RWPE2 (cell line): ENCODE results near the gene FBXO30.

Source experiments
- ATAC-seq: fragments of 200-7000 bp; cut with Tn5 transposase; 3 replicates; pipeline ENCODE4 v1.9.1; 2021; ENCODE audit warnings: low read depth
- DNase-seq: peaks from one replicate; pipeline ENCODE4 v3.0.0-alpha.2; 2020; ENCODE audit warnings: low spot score
- H3K27ac ChIP-seq: fragments of 450-650 bp; 2 replicates; pipeline ENCODE4 v1.5.1; 2017; ENCODE audit warnings: mild to moderate bottlenecking; ENCODE audit not compliant: poor library complexity, severe bottlenecking
- H3K27me3 ChIP-seq: fragments of 250-450 bp; sonication (Bioruptor Pico); 2 replicates; pipeline ENCODE4 v1.5.1; 2021; ENCODE audit warnings: mild to moderate bottlenecking, moderate library complexity; ENCODE audit not compliant: insufficient read depth, poor library complexity, severe bottlenecking
- H3K36me3 ChIP-seq: fragments of 250-450 bp; sonication (Bioruptor Pico); 2 replicates; pipeline ENCODE4 v1.5.1; 2020; ENCODE audit warnings: low read depth, mild to moderate bottlenecking, moderate library complexity
- H3K4me1 ChIP-seq: fragments of 250-450 bp; sonication (Bioruptor Pico); 2 replicates; pipeline ENCODE4 v1.5.1; 2021; ENCODE audit warnings: mild to moderate bottlenecking, moderate library complexity; ENCODE audit not compliant: insufficient read depth, poor library complexity, severe bottlenecking
- H3K4me3 ChIP-seq: fragments of 250-450 bp; sonication (Bioruptor Pico); 2 replicates; pipeline ENCODE4 v1.5.1; 2021; ENCODE audit warnings: mild to moderate bottlenecking, moderate library complexity; ENCODE audit not compliant: severe bottlenecking
- H3K9me3 ChIP-seq: fragments of 250-450 bp; sonication (Bioruptor Pico); 2 replicates; pipeline ENCODE4 v1.5.1; 2021; ENCODE audit warnings: mild to moderate bottlenecking, moderate library complexity; ENCODE audit not compliant: severe bottlenecking
- CTCF ChIP-seq: fragments of 450-650 bp; IDR thresholded peaks from one replicate; pipeline ENCODE4 v1.5.1; 2017; ENCODE audit warnings: mild to moderate bottlenecking, moderate library complexity; ENCODE audit not compliant: poor library complexity, severe bottlenecking

FBXO30 gene

DNA sequence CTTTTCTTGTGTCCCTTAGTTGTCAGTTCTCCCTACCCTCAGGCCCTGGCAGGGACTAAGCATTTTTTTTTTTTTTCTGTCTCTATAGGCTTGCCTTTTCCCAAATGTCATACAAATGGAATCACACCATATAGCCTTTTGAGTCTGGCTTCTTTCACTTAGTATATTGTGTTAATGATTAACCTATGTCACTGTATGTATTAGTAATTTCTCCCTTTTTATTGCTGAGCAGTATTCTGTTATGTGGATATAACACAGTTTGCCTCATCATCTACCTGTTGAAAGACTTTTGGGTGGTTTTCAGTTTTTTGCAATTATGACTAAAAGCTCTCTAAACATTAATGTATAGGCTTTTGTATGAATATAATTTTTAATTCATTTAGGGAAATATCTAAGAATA lies 16.0 kb upstream of the FBXO30 start:
- Histone ChIP-seq H3K27ac (no peak overlapping the region), H3K27me3 (no peaks in the 10 kb centered on the region), H3K4me1 (no peaks in the 10 kb centered on the region), H3K4me3 (no peak overlapping the region), H3K36me3 (no peaks in the 10 kb centered on the region), H3K9me3 (no peaks in the 10 kb centered on the region)
- DNase-seq (no peak), ATAC-seq (no peak)
- no peak for TF ChIP-seq CTCF

DNA sequence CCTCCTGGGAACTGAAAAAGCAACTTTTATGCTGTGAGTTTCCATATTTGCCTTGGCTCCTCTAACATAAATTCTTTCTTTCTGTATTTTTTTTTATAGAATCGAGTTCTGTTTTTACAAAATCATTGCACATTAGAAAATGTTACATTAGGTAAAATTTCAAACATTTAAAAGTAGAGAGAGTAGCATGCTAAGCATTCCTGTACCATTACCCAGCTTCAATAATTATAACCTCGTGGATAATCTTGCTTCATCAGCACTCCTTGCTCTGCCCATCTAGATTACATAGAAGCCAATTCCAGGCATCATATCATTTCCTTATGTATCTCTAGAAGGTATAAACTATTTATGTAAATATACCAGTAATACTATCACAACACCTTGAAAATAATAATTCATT lies 15.4 kb upstream of the FBXO30 start:
- Histone ChIP-seq H3K27ac (no peak overlapping the region), H3K9me3 (no peaks in the 10 kb centered on the region), H3K4me1 (no peaks in the 10 kb centered on the region), H3K36me3 (no peaks in the 10 kb centered on the region), H3K4me3 (no peak overlapping the region), H3K27me3 (no peaks in the 10 kb centered on the region)
- DNase-seq (no peak), ATAC-seq (no peak)
- TF ChIP-seq CTCF, result no peak

GRCh38 chr6:145829102-145829501 lies 14.5 kb upstream of the FBXO30 start:
- Histone ChIP-seq H3K4me1 (no peaks in the 10 kb centered on the region), H3K27ac (no peak overlapping the region), H3K4me3 (no peak overlapping the region), H3K27me3 (no peaks in the 10 kb centered on the region), H3K36me3 (no peaks in the 10 kb centered on the region), H3K9me3 (no peaks in the 10 kb centered on the region)
- no peak for DNase-seq
- no peak for TF ChIP-seq CTCF
- no peak for ATAC-seq

- no peak overlapping the region for H3K4me3 ChIP-seq
- ATAC-seq (no peak), DNase-seq (no peak)
- no peaks in the 10 kb centered on the region for H3K9me3 ChIP-seq
- H3K36me3 ChIP-seq, result no peaks in the 10 kb centered on the region
- no peak for TF ChIP-seq CTCF
- no peaks in the 10 kb centered on the region for H3K27me3 ChIP-seq
- H3K27ac ChIP-seq, result no peak overlapping the region
- H3K4me1 ChIP-seq, result peaks cover 4% of the 10 kb centered on the region
Observed at GRCh38 chr6:145824344-145824743, 9.7 kb upstream of the FBXO30 start.

DNA sequence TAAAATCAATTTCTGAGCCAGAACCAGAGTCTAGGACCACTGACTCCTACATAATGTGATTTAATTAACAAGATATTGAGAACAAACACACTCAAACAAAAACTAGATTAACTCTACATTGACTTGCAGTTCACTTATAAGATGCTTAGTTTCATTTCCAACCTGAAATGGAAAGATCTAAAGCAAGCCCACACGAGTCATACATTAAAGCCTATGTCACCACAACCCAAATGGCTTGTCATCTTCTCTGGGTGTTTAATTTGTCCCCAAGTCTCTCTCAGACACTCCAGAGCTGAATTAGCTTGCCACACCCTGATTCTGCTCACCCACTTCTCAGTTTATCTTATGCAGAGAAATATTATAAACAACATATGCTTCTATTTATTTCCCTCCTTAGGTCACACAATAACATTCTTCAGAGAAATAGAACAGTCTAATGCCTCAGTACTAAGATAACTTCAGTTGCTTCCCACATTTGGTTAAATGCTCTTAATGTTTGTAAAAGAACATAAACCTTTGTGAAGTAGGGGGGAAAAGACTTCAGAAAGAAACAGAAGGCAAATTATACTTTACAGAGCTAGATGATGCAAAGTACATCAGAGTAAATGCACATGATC lies 8.8 kb upstream of the FBXO30 start:
- no peak for TF ChIP-seq CTCF
- H3K36me3 ChIP-seq, result no peaks in the 10 kb centered on the region
- no peak overlapping the region for H3K4me3 ChIP-seq
- ATAC-seq (no peak), DNase-seq (no peak)
- no peak overlapping the region for H3K27ac ChIP-seq
- H3K9me3 ChIP-seq, result no peaks in the 10 kb centered on the region
- H3K4me1 ChIP-seq, result peaks cover 4% of the 10 kb centered on the region
- H3K27me3 ChIP-seq, result no peaks in the 10 kb centered on the region
